ENCODE data around the gene EIF6. TPM values are rescaled to one million over a fixed set of nuclear protein-coding genes. Genes with fewer than 3 reads are reported as not detected.

EIF6 gene
- total RNA-seq, 1 experiment from 2014 or later = 255 TPM

- POLR2A ChIA-PET (ENCODE audit: unreplicated experiment) = no interaction called here
- Histone ChIP-seq H3K27ac (no peak overlapping the region), H3K4me1 (replicated peaks; ENCODE audit: insufficient read depth) (no peaks in the 10 kb centered on the region), H3K36me3 (ENCODE audit: low read depth) (no peaks in the 10 kb centered on the region), H3K79me2 (ENCODE audit: low read depth) (no peaks in the 10 kb centered on the region), H4K20me1 (ENCODE audit: insufficient read depth) (no peaks in the 10 kb centered on the region), H3K4me3 (no peak overlapping the region), H3K9me3 (ENCODE audit: insufficient read depth, low read depth) (no peaks in the 10 kb centered on the region), H3K9me2 (ENCODE audit: insufficient read depth) (no peaks in the 10 kb centered on the region), H3K27me3 (ENCODE audit: insufficient read depth, low read depth) (no peaks in the 10 kb centered on the region), H3F3A (ENCODE audit: insufficient read depth, low read depth) (no peaks in the 10 kb centered on the region; the same call in 1 of the 2 replicates), H2AFZ (no peak overlapping the region), H3K4me2 (no peak overlapping the region)
- DNase-seq = no peak
- TF ChIP-seq, protein P1, sequence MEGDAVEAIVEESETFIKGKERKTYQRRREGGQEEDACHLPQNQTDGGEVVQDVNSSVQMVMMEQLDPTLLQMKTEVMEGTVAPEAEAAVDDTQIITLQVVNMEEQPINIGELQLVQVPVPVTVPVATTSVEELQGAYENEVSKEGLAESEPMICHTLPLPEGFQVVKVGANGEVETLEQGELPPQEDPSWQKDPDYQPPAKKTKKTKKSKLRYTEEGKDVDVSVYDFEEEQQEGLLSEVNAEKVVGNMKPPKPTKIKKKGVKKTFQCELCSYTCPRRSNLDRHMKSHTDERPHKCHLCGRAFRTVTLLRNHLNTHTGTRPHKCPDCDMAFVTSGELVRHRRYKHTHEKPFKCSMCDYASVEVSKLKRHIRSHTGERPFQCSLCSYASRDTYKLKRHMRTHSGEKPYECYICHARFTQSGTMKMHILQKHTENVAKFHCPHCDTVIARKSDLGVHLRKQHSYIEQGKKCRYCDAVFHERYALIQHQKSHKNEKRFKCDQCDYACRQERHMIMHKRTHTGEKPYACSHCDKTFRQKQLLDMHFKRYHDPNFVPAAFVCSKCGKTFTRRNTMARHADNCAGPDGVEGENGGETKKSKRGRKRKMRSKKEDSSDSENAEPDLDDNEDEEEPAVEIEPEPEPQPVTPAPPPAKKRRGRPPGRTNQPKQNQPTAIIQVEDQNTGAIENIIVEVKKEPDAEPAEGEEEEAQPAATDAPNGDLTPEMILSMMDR (conservative IDR thresholded peaks at IDR 0.05) = no peak
- TF ChIP-seq EZH2 (IDR thresholded peaks at IDR 0.05; ENCODE audit: low read depth) = no peak
- no TSS peak for BruUV-seq (replicated peaks)
- intact Hi-C loops (cut with micrococcal nuclease; ENCODE audit: unreplicated experiment) = no loop called here
- CTCF ChIA-PET = no interaction called here
Observed at GRCh38 chr20:35296101-35296554, 11.6 kb upstream of the EIF6 start.

DNA sequence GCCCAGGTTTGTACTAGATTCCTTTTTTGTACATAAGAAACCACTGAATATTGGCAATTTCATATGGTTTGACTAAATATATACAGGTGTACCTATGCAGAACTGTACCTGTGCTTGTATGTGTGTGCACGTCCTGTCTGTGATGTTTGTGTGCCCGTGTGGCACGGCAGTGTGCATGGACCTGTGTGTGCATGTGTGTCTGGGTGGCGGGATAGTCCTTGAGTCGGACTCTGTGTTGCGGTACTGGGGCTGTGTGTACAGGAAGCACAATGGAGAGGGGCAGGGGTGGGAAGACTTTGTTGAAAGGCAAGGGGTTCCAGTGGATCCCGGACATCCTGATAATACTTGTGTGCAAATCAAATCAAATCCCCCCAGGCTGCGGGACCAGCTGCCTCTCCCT is 11.1 kb upstream of the EIF6 start:
- BruUV-seq (replicated peaks) = no TSS peak
- CTCF ChIA-PET = no interaction called here
- H3K79me2 ChIP-seq (ENCODE audit: low read depth) = no peaks in the 10 kb centered on the region
- no peaks in the 10 kb centered on the region for H3K9me3 ChIP-seq (ENCODE audit: insufficient read depth, low read depth)
- DNase-seq = no peak
- H3K27ac ChIP-seq = no peak overlapping the region
- no peaks in the 10 kb centered on the region for H3K4me1 ChIP-seq (replicated peaks; ENCODE audit: insufficient read depth)
- POLR2A ChIA-PET (ENCODE audit: unreplicated experiment) = no interaction called here
- no peaks in the 10 kb centered on the region for H3F3A ChIP-seq (ENCODE audit: insufficient read depth, low read depth)
- intact Hi-C loops (cut with micrococcal nuclease; ENCODE audit: unreplicated experiment) = no loop called here
- H2AFZ ChIP-seq = no peak overlapping the region
- no peak for TF ChIP-seq EZH2 (IDR thresholded peaks at IDR 0.05; ENCODE audit: low read depth)
- TF ChIP-seq, protein P1 (conservative IDR thresholded peaks at IDR 0.05) = no peak
- H3K27me3 ChIP-seq (ENCODE audit: insufficient read depth, low read depth) = no peaks in the 10 kb centered on the region
- H3K4me2 ChIP-seq = no peak overlapping the region
- H3K36me3 ChIP-seq (ENCODE audit: low read depth) = no peaks in the 10 kb centered on the region
- H4K20me1 ChIP-seq (ENCODE audit: insufficient read depth) = no peaks in the 10 kb centered on the region
- H3K4me3 ChIP-seq = no peak overlapping the region
- no peaks in the 10 kb centered on the region for H3K9me2 ChIP-seq (ENCODE audit: insufficient read depth)

GRCh38 chr20:35295058-35295457 is 10.5 kb upstream of the EIF6 start:
- Histone ChIP-seq H3K4me1 (replicated peaks; ENCODE audit: insufficient read depth) (no peaks in the 10 kb centered on the region), H3K79me2 (ENCODE audit: low read depth) (no peaks in the 10 kb centered on the region), H3K9me3 (ENCODE audit: insufficient read depth, low read depth) (no peaks in the 10 kb centered on the region), H3K27me3 (ENCODE audit: insufficient read depth, low read depth) (no peaks in the 10 kb centered on the region), H4K20me1 (ENCODE audit: insufficient read depth) (no peaks in the 10 kb centered on the region), H2AFZ (no peak overlapping the region), H3K27ac (no peak overlapping the region), H3K9me2 (ENCODE audit: insufficient read depth) (no peaks in the 10 kb centered on the region), H3K4me3 (no peak overlapping the region), H3K36me3 (ENCODE audit: low read depth) (no peaks in the 10 kb centered on the region), H3K4me2 (no peak overlapping the region), H3F3A (ENCODE audit: insufficient read depth, low read depth) (no peaks in the 10 kb centered on the region)
- intact Hi-C loops (cut with micrococcal nuclease; ENCODE audit: unreplicated experiment) = no loop called here
- no TSS peak for BruUV-seq (replicated peaks)
- no peak for DNase-seq
- POLR2A ChIA-PET (ENCODE audit: unreplicated experiment) = no interaction called here
- CTCF ChIA-PET = interaction anchor here (0.6 kb wide), 1 partner anchor 239 kb away, joined by 3 read pairs; no protein-coding TSS in a partner anchor
- no peak for TF ChIP-seq EZH2 (IDR thresholded peaks at IDR 0.05; ENCODE audit: low read depth)
- TF ChIP-seq, protein P1 (conservative IDR thresholded peaks at IDR 0.05) = no peak

Measured in PC-9 (cell line).